ENCODE results near the gene LPP. TPM values are rescaled to one million over a fixed set of nuclear protein-coding genes. Genes with fewer than 3 reads are reported as not detected.

LPP gene
- polyA plus RNA-seq, 1 experiment, result 76.3 TPM

DNA sequence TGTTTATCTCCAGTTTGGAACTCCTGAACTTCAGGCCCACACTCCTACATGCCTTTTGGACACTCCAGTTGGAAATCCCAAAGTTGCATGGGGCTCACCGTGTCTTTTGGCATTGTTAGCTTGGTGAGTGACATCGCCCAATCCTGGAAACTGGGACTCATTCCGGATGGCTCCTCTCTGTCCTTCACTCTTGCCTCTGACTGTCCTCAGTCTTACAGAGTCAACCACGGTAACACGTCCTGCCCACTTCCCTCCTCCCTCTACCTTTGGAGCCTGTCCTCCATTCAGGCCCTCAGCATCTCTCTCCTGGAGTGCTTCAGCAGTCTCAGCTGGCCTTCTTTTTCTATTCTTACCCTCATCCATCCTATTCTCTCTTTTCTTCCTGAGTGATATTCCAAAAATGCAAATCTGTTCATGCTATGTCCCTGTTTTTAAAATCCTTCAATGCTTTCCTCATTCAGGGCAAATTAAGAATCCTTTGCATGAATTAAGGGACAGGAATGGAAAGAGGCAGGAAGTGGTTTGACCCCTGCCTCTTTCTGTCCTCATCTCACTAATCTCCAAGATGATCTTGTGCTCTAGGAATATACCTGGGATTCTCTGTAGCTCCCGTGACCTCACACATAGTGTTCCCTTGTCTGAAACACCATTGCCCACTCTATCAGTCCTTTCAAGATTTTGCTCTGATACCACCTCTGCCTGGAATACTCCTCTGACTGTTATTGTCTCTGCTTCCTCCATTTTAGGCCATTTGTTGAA, 42.5 kb downstream of the LPP start:
- H3K27ac ChIP-seq (ENCODE audit: low read depth, low read length), result no peak overlapping the region
- POLR2A ChIA-PET, result no interaction called here
- no peaks in the 10 kb centered on the region for H3K9me3 ChIP-seq (ENCODE audit: control insufficient read depth, insufficient read depth, low read length)
- TF ChIP-seq, protein P1, sequence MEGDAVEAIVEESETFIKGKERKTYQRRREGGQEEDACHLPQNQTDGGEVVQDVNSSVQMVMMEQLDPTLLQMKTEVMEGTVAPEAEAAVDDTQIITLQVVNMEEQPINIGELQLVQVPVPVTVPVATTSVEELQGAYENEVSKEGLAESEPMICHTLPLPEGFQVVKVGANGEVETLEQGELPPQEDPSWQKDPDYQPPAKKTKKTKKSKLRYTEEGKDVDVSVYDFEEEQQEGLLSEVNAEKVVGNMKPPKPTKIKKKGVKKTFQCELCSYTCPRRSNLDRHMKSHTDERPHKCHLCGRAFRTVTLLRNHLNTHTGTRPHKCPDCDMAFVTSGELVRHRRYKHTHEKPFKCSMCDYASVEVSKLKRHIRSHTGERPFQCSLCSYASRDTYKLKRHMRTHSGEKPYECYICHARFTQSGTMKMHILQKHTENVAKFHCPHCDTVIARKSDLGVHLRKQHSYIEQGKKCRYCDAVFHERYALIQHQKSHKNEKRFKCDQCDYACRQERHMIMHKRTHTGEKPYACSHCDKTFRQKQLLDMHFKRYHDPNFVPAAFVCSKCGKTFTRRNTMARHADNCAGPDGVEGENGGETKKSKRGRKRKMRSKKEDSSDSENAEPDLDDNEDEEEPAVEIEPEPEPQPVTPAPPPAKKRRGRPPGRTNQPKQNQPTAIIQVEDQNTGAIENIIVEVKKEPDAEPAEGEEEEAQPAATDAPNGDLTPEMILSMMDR (IDR thresholded peaks at IDR 0.05; ENCODE audit: low read depth, low read length), result no peak
- CTCF ChIA-PET, result no interaction called here
- no peak for DNase-seq (ENCODE audit: low read depth, low spot score)
- H3K27me3 ChIP-seq (ENCODE audit: control insufficient read depth, insufficient read depth, low read length), result no peaks in the 10 kb centered on the region
- no peak overlapping the region for H3K4me3 ChIP-seq (ENCODE audit: low read depth, low read length)

DNA sequence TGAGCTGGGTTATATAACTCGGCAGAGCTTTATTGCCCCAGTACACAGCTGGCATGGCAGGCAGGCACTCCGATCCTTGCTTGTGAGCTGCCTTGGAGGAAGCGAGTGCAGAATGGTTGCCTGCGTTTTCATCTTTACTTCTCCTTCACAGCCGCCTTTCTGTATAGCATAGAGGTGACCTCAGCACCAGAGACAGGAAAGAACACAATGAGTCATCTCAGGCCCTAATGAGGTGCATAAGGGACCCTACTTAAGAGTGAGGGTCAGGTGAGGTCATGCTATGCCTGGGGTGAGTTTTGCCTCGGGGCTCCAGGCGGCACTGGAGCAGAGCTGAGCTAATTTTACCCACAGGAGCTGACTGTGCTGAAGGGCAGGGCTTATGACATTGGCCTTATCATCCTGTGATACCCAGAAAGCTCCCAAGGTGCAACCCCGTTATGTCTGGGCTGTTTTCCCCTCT, 43.5 kb downstream of the LPP start:
- no peak overlapping the region for H3K4me3 ChIP-seq (ENCODE audit: low read depth, low read length)
- POLR2A ChIA-PET, result interaction anchor here (0.5 kb wide), 1 partner anchor 44 kb away, joined by 5 read pairs; no protein-coding TSS in a partner anchor
- CTCF ChIA-PET, result interaction anchor here (1.7 kb wide), 1 partner anchor 9 kb away, joined by 7 read pairs; no protein-coding TSS in a partner anchor
- no peak for DNase-seq (ENCODE audit: low read depth, low spot score)
- H3K27me3 ChIP-seq (ENCODE audit: control insufficient read depth, insufficient read depth, low read length), result no peaks in the 10 kb centered on the region
- TF ChIP-seq, protein P1 (IDR thresholded peaks at IDR 0.05; ENCODE audit: low read depth, low read length), result no peak
- H3K9me3 ChIP-seq (ENCODE audit: control insufficient read depth, insufficient read depth, low read length), result no peaks in the 10 kb centered on the region
- H3K27ac ChIP-seq (ENCODE audit: low read depth, low read length), result no peak overlapping the region

DNA sequence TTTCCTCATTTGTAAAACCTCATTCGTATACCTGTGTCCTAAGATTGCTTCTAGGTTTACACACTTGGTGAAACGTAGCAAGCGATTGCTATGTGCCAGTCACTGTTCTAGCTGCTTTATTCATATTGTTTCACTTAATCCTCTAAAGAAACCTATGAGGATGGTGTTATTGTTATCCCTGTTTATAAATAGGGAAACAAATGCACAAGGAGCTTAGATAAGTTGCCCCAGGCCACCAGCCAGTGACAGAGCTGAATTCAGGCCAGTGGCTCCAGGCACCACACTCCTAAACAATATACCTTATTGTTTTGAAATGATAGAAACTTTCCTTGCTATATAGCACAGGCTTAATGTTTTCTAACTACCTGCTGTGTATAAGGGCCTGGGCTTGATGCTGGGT, 44.0 kb downstream of the LPP start:
- Histone ChIP-seq H3K27ac (ENCODE audit: low read depth, low read length) (no peak overlapping the region), H3K9me3 (ENCODE audit: control insufficient read depth, insufficient read depth, low read length) (no peaks in the 10 kb centered on the region), H3K4me3 (ENCODE audit: low read depth, low read length) (no peak overlapping the region), H3K27me3 (ENCODE audit: control insufficient read depth, insufficient read depth, low read length) (no peaks in the 10 kb centered on the region)
- ChIA-PET CTCF (interaction anchor here (1.7 kb wide), 1 partner anchor 9 kb away, joined by 7 read pairs; no protein-coding TSS in a partner anchor), POLR2A (no interaction called here)
- TF ChIP-seq, protein P1 (IDR thresholded peaks at IDR 0.05; ENCODE audit: low read depth, low read length), result no peak
- no peak for DNase-seq (ENCODE audit: low read depth, low spot score)

DNA sequence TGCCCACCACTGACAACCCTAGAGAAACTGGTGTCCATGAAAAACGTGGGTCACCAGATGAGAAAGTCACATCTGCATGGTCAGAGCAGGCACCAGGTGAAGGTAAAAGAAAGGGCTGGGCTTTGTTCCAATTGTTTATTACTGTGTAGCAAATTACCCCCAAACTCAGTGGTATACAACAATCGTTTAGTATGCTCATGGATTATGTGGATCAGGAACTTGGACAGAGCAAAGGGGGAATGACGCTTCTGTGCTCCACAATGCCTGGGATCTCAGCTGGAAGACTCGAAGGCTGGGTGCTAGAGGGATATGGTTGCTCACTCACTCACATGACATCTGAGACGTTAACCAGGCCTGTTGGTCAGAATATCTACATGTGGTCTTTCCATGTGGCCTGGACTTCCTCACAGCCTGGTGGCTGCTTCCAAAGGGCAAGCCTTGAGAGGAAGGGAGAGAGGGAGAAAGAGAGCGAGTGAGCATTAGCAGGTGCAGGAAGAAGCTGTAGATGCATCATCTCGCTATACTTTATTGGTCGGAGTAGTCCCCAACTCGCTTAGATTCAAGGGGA, 44.9 kb downstream of the LPP start:
- no peak for DNase-seq (ENCODE audit: low read depth, low spot score)
- H3K4me3 ChIP-seq (ENCODE audit: low read depth, low read length), result no peak overlapping the region
- POLR2A ChIA-PET, result interaction anchor here (0.5 kb wide), 1 partner anchor 28 kb away, joined by 4 read pairs; no protein-coding TSS in a partner anchor
- TF ChIP-seq, protein P1 (IDR thresholded peaks at IDR 0.05; ENCODE audit: low read depth, low read length), result no peak
- H3K27me3 ChIP-seq (ENCODE audit: control insufficient read depth, insufficient read depth, low read length), result no peaks in the 10 kb centered on the region
- H3K9me3 ChIP-seq (ENCODE audit: control insufficient read depth, insufficient read depth, low read length), result no peaks in the 10 kb centered on the region
- H3K27ac ChIP-seq (ENCODE audit: low read depth, low read length), result no peak overlapping the region
- CTCF ChIA-PET, result interaction anchor here (1.7 kb wide), 1 partner anchor 8 kb away, joined by 7 read pairs; no protein-coding TSS in a partner anchor

DNA sequence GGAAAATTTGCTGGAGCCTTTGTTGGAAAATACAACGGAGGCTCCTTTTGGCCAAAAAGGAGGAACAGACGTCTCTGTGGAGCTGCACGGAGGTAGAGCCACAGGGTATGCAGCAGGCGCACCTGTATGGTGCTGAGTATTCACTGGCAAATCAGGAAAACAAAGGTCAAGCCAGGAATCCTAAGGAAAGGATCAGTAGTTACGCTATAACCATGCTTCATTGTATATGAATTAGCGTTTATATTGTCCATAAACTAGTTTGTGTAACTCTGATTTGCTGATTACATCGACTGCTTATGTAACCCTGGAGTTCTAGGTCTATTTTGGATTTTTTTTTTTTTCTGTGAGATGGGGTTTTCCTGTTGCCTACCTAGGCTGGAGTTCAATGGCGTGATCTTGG, 45.4 kb downstream of the LPP start:
- DNase-seq (ENCODE audit: low read depth, low spot score), result no peak
- POLR2A ChIA-PET, result no interaction called here

More for the DNA sequence above, 45.4 kb downstream of the LPP start:
- H3K27ac ChIP-seq (ENCODE audit: low read depth, low read length), result no peak overlapping the region
- CTCF ChIA-PET, result interaction anchor here (0.7 kb wide), 1 partner anchor 15 kb away, joined by 5 read pairs; no protein-coding TSS in a partner anchor
- H3K9me3 ChIP-seq (ENCODE audit: control insufficient read depth, insufficient read depth, low read length), result no peaks in the 10 kb centered on the region
- H3K4me3 ChIP-seq (ENCODE audit: low read depth, low read length), result no peak overlapping the region
- no peaks in the 10 kb centered on the region for H3K27me3 ChIP-seq (ENCODE audit: control insufficient read depth, insufficient read depth, low read length)
- TF ChIP-seq, protein P1 (IDR thresholded peaks at IDR 0.05; ENCODE audit: low read depth, low read length), result no peak
